Prostate gland (tissue), 2 donors: Measurements from ENCODE around the gene ADAMTS17. TPM values are rescaled to one million over a fixed set of nuclear protein-coding genes. Genes with fewer than 3 reads are reported as not detected.

Experiments used
- DNase-seq: peaks from one replicate; pipeline ENCODE4 v3.0.0-alpha.2; 2019; ENCODE audit warnings: low spot score
- H3K27ac ChIP-seq, 2 donors: fragments of 200-600 bp; sonication (generic); 2 replicates each; pipeline ENCODE4 v1.5.1; 2017 to 2019
- H3K27me3 ChIP-seq: fragments of 200-600 bp; sonication (generic); replicated peaks from 2 replicates; pipeline ENCODE4 v1.5.1; 2019; ENCODE audit not compliant: insufficient read depth
- H3K36me3 ChIP-seq, 2 donors: fragments of 200-600 bp; sonication (generic); 1 replicate in 1 of 2; 2 replicates in 1 of 2; pipeline versions ENCODE4 v1.5.1 to v1.8.1; 2017 to 2019
- H3K4me1 ChIP-seq: fragments of 200-600 bp; sonication (generic); replicated peaks from 2 replicates; pipeline ENCODE4 v1.5.1; 2019
- H3K4me3 ChIP-seq, 2 donors: fragments of 200-600 bp; sonication (generic); 2 replicates each; pipeline ENCODE4 v1.5.1; 2017 to 2019
- H3K9me3 ChIP-seq: fragments of 200-600 bp; sonication (generic); 2 replicates; pipeline ENCODE4 v1.5.1; 2017
- POLR2A ChIP-seq: fragments of 450-650 bp; IDR thresholded peaks from one replicate; pipeline ENCODE4 v1.6.1; 2016; ENCODE audit warnings: antibody characterized with exemption, mild to moderate bottlenecking
- POLR2AphosphoS5 ChIP-seq: sonication (generic); formaldehyde crosslinking; IDR thresholded peaks from one replicate; pipeline ENCODE4 v1.6.1; 2017; ENCODE audit warnings: antibody characterized with exemption
- WGBS: methylation state at CpG from one replicate; pipeline ENCODE4 v1.1.5; 2018; 5-methylcytosine and 5-hydroxymethylcytosine counted together
- intact Hi-C: fragments of 100-400 bp; cut with DNase I; formaldehyde crosslinking; loops from one replicate; pipeline ENCODE4 v1.14.2; 2022
- total RNA-seq, 2 donors: library from RNA; depleted of rRNA; stranded (reverse); fragments of >200 nt; gene quantifications; one replicate each; pipeline ENCODE4 v1.1.0, GENCODE V29; 2016
- TF ChIP-seq, protein P1 (sequence below), 4 experiments: fragments of 200-600 bp in 2 of 4; fragments of 450-650 bp in 2 of 4; sonication (generic) in 2 of 4; IDR thresholded peaks; 1 replicate in 3 of 4; 2 replicates in 1 of 4; pipeline ENCODE4 v1.5.1; 2016 to 2019; ENCODE audit warnings: antibody characterized with exemption in 4 of 4, mild to moderate bottlenecking in 2 of 4, moderate library complexity in 2 of 4

The ADAMTS17 gene
- total RNA-seq, 2 donors from 2014 or later = 2.7 to 5.6 TPM

GRCh38 chr15:100265641-100266035 is 76.1 kb downstream of the ADAMTS17 start:
- DNase-seq = no peak
- intact Hi-C loops = no loop called here
- 100% methylated on average over 2 of the region's 2 CpGs for WGBS

GRCh38 chr15:100264994-100265640 is 76.7 kb downstream of the ADAMTS17 start:
- Histone ChIP-seq H3K27ac (no peak overlapping the region), H3K4me3 (no peak overlapping the region), H3K36me3 (no peaks in the 10 kb centered on the region), H3K4me1 (no peaks in the 10 kb centered on the region), H3K27me3 (no peaks in the 10 kb centered on the region), H3K9me3 (no peaks in the 10 kb centered on the region)
- no peak for DNase-seq
- TF ChIP-seq POLR2A = no peak
- TF ChIP-seq, protein P1, sequence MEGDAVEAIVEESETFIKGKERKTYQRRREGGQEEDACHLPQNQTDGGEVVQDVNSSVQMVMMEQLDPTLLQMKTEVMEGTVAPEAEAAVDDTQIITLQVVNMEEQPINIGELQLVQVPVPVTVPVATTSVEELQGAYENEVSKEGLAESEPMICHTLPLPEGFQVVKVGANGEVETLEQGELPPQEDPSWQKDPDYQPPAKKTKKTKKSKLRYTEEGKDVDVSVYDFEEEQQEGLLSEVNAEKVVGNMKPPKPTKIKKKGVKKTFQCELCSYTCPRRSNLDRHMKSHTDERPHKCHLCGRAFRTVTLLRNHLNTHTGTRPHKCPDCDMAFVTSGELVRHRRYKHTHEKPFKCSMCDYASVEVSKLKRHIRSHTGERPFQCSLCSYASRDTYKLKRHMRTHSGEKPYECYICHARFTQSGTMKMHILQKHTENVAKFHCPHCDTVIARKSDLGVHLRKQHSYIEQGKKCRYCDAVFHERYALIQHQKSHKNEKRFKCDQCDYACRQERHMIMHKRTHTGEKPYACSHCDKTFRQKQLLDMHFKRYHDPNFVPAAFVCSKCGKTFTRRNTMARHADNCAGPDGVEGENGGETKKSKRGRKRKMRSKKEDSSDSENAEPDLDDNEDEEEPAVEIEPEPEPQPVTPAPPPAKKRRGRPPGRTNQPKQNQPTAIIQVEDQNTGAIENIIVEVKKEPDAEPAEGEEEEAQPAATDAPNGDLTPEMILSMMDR (IDR thresholded peaks at IDR 0.05) = peak in 1 of 4 experiments; percentile 8
- 87% methylated on average over 20 of the region's 21 CpGs for WGBS
- intact Hi-C loops = no loop called here

More at GRCh38 chr15:100265641-100266035, 76.1 kb downstream of the ADAMTS17 start:
- no peaks in the 10 kb centered on the region for H3K36me3 ChIP-seq
- no peaks in the 10 kb centered on the region for H3K27me3 ChIP-seq
- TF ChIP-seq, protein P1 (IDR thresholded peaks at IDR 0.05) = no peak
- TF ChIP-seq POLR2A = no peak
- no peak for TF ChIP-seq POLR2AphosphoS5
- H3K27ac ChIP-seq = no peak overlapping the region
- H3K9me3 ChIP-seq = no peaks in the 10 kb centered on the region
- H3K4me3 ChIP-seq = no peak overlapping the region
- no peaks in the 10 kb centered on the region for H3K4me1 ChIP-seq

DNA sequence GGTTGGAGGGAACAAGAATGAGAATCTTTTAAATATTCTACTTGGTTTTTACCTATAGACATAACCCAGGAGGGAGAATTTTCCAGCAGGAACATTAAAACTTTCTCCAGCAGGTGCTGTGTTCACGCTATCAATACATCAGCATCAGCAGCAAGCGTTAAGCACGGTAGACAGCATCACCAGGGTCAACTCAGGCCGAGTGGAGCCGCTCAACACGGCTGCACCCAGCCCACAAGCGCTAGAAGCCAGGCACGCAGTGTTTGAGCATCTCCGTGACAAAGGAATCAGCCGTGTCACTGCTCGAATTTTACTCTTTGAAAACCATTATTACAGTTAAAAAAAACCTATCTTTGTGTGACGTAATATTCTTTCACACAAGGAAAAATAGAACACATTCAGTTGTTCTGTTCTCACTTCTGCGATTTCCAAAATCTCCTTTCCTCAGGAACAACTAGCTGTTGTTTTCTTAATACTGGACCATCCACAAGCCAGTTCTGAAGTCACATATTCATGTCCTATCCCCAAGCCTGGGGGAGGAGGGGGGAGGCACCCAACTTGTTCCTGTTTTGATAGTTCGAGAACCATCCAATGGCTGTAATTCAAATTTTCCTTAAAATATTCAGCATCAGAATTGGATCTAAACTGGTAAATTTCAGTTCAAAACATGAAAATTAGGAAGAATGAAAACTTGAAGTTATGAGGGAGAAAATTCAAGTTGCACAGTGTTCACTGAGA is 77.9 kb downstream of the ADAMTS17 start:
- Histone ChIP-seq H3K27me3 (no peaks in the 10 kb centered on the region), H3K27ac (no peak overlapping the region), H3K9me3 (no peaks in the 10 kb centered on the region), H3K4me3 (no peak overlapping the region), H3K4me1 (no peaks in the 10 kb centered on the region), H3K36me3 (no peaks in the 10 kb centered on the region)
- DNase-seq = no peak
- 85% methylated on average over 14 of the region's 14 CpGs for WGBS
- intact Hi-C loops = no loop called here
- no peak for TF ChIP-seq POLR2AphosphoS5
- TF ChIP-seq POLR2A = no peak

- 71% methylated on average over 5 of the region's 5 CpGs for WGBS
- Histone ChIP-seq H3K4me3 (no peak overlapping the region), H3K27me3 (no peaks in the 10 kb centered on the region), H3K27ac (no peak overlapping the region), H3K4me1 (no peaks in the 10 kb centered on the region), H3K36me3 (no peaks in the 10 kb centered on the region), H3K9me3 (no peaks in the 10 kb centered on the region)
- TF ChIP-seq POLR2A (no peak), POLR2AphosphoS5 (no peak)
- TF ChIP-seq, protein P1 (IDR thresholded peaks at IDR 0.05) = no peak
- intact Hi-C loops = no loop called here
- no peak for DNase-seq
These were observed 78.7 kb downstream of the ADAMTS17 start for GRCh38 chr15:100263031-100263430.

- intact Hi-C loops = no loop called here
- 83% methylated on average over 25 of the region's 25 CpGs for WGBS
- no peak for TF ChIP-seq POLR2A
- no peak for TF ChIP-seq POLR2AphosphoS5
- TF ChIP-seq, protein P1 (IDR thresholded peaks at IDR 0.05) = no peak
- Histone ChIP-seq H3K27me3 (no peaks in the 10 kb centered on the region), H3K4me3 (no peak overlapping the region), H3K36me3 (no peaks in the 10 kb centered on the region), H3K9me3 (no peaks in the 10 kb centered on the region), H3K4me1 (no peaks in the 10 kb centered on the region), H3K27ac (no peak overlapping the region)
- no peak for DNase-seq
These were observed 80.2 kb downstream of the ADAMTS17 start for GRCh38 chr15:100261302-100262240.
